Measurements from ENCODE around the gene ANKS1B.

ANKS1B gene

DNA sequence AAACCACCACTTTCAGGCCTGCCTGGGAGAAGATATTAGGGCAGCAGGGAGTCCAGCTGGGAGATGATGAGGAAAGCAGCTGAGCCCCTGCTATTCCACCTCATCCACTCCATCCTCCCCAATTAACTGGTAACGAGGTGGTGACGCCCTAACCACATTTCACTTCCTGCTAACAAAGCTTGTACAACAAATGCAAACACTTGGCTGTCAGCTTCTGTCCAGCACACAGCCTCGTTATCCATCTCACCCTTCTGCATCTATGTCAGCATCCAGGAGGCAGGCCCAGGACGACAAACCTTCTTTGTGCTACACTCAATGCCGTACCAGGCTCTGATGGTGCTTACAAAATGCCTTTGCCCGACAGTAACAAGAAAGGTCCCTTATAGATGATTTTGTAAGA is 1114.2 kb downstream of the ANKS1B start:
- Histone ChIP-seq H3K27me3 (ENCODE audit: insufficient read depth, low read length) (no peaks in the 10 kb centered on the region; the same call in 1 of the 2 replicates), H3K4me2 (ENCODE audit: low read length) (no peak overlapping the region), H3K9ac (ENCODE audit: low read length) (no peak overlapping the region), H3K4me3 (ENCODE audit: low read depth, low read length, poor library complexity, severe bottlenecking) (no peak overlapping the region), H3K79me2 (ENCODE audit: insufficient read depth, low read length) (no peaks in the 10 kb centered on the region), H3K4me1 (ENCODE audit: insufficient read depth, low read length, severe bottlenecking) (no peaks in the 10 kb centered on the region), H3K9me2 (ENCODE audit: low read depth, low read length) (no peaks in the 10 kb centered on the region), H3K36me3 (ENCODE audit: insufficient read depth, low read length) (no peaks in the 10 kb centered on the region), H2AFZ (ENCODE audit: low read length) (no peak overlapping the region), H3F3A (ENCODE audit: insufficient read depth, low read length) (no peaks in the 10 kb centered on the region), H3K9me3 (ENCODE audit: low read length) (no peaks in the 10 kb centered on the region), H4K20me1 (ENCODE audit: insufficient read depth, low read length) (no peaks in the 10 kb centered on the region), H3K27ac (ENCODE audit: low read depth, low read length, poor library complexity, severe bottlenecking) (no peak overlapping the region)
- TF ChIP-seq, protein P1, sequence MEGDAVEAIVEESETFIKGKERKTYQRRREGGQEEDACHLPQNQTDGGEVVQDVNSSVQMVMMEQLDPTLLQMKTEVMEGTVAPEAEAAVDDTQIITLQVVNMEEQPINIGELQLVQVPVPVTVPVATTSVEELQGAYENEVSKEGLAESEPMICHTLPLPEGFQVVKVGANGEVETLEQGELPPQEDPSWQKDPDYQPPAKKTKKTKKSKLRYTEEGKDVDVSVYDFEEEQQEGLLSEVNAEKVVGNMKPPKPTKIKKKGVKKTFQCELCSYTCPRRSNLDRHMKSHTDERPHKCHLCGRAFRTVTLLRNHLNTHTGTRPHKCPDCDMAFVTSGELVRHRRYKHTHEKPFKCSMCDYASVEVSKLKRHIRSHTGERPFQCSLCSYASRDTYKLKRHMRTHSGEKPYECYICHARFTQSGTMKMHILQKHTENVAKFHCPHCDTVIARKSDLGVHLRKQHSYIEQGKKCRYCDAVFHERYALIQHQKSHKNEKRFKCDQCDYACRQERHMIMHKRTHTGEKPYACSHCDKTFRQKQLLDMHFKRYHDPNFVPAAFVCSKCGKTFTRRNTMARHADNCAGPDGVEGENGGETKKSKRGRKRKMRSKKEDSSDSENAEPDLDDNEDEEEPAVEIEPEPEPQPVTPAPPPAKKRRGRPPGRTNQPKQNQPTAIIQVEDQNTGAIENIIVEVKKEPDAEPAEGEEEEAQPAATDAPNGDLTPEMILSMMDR (IDR thresholded peaks at IDR 0.05; ENCODE audit: low read length): no peak
- TF ChIP-seq EZH2 (IDR thresholded peaks at IDR 0.05; ENCODE audit: borderline replicate concordance, low read length): no peak

- Histone ChIP-seq H3K4me2 (ENCODE audit: low read length) (no peak overlapping the region), H3K27me3 (ENCODE audit: insufficient read depth, low read length) (no peaks in the 10 kb centered on the region; the same call in 1 of the 2 replicates), H3K9me3 (ENCODE audit: low read length) (no peaks in the 10 kb centered on the region), H2AFZ (ENCODE audit: low read length) (no peak overlapping the region), H4K20me1 (ENCODE audit: insufficient read depth, low read length) (no peaks in the 10 kb centered on the region), H3K27ac (ENCODE audit: low read depth, low read length, poor library complexity, severe bottlenecking) (no peak overlapping the region), H3F3A (ENCODE audit: insufficient read depth, low read length) (no peaks in the 10 kb centered on the region), H3K36me3 (ENCODE audit: insufficient read depth, low read length) (no peaks in the 10 kb centered on the region), H3K79me2 (ENCODE audit: insufficient read depth, low read length) (no peaks in the 10 kb centered on the region), H3K9me2 (ENCODE audit: low read depth, low read length) (no peaks in the 10 kb centered on the region), H3K9ac (ENCODE audit: low read length) (no peak overlapping the region), H3K4me3 (ENCODE audit: low read depth, low read length, poor library complexity, severe bottlenecking) (no peak overlapping the region), H3K4me1 (ENCODE audit: insufficient read depth, low read length, severe bottlenecking) (no peaks in the 10 kb centered on the region)
- TF ChIP-seq EZH2 (IDR thresholded peaks at IDR 0.05; ENCODE audit: borderline replicate concordance, low read length): no peak
- TF ChIP-seq, protein P1 (IDR thresholded peaks at IDR 0.05; ENCODE audit: low read length): no peak
Measured at GRCh38 chr12:98869886-98870503, 1114.7 kb downstream of the ANKS1B start.

GRCh38 chr12:98868538-98868937 is 1116.2 kb downstream of the ANKS1B start:
- H3K4me3 ChIP-seq (ENCODE audit: low read depth, low read length, poor library complexity, severe bottlenecking): no peak overlapping the region
- no peaks in the 10 kb centered on the region for H3F3A ChIP-seq (ENCODE audit: insufficient read depth, low read length)
- H3K27ac ChIP-seq (ENCODE audit: low read depth, low read length, poor library complexity, severe bottlenecking): no peak overlapping the region
- no peak overlapping the region for H2AFZ ChIP-seq (ENCODE audit: low read length)
- H3K4me2 ChIP-seq (ENCODE audit: low read length): no peak overlapping the region
- no peaks in the 10 kb centered on the region for H3K9me3 ChIP-seq (ENCODE audit: low read length)
- no peaks in the 10 kb centered on the region for H4K20me1 ChIP-seq (ENCODE audit: insufficient read depth, low read length)
- no peaks in the 10 kb centered on the region for H3K79me2 ChIP-seq (ENCODE audit: insufficient read depth, low read length)
- no peak for TF ChIP-seq EZH2 (IDR thresholded peaks at IDR 0.05; ENCODE audit: borderline replicate concordance, low read length)
- TF ChIP-seq, protein P1 (IDR thresholded peaks at IDR 0.05; ENCODE audit: low read length): no peak
- H3K27me3 ChIP-seq (ENCODE audit: insufficient read depth, low read length): no peaks in the 10 kb centered on the region; the same call in 1 of the 2 replicates
- H3K4me1 ChIP-seq (ENCODE audit: insufficient read depth, low read length, severe bottlenecking): no peaks in the 10 kb centered on the region
- H3K9me2 ChIP-seq (ENCODE audit: low read depth, low read length): no peaks in the 10 kb centered on the region
- H3K36me3 ChIP-seq (ENCODE audit: insufficient read depth, low read length): no peaks in the 10 kb centered on the region
- H3K9ac ChIP-seq (ENCODE audit: low read length): no peak overlapping the region

Data from OCI-LY1 (cell line).